ENCODE results near the gene RBMS1.
"Not testable (repeated sequence)": the region's sequence is repeated elsewhere in the genome, so short reads cannot be mapped to it uniquely, and the experiment has no call there.

Gene RBMS1

DNA sequence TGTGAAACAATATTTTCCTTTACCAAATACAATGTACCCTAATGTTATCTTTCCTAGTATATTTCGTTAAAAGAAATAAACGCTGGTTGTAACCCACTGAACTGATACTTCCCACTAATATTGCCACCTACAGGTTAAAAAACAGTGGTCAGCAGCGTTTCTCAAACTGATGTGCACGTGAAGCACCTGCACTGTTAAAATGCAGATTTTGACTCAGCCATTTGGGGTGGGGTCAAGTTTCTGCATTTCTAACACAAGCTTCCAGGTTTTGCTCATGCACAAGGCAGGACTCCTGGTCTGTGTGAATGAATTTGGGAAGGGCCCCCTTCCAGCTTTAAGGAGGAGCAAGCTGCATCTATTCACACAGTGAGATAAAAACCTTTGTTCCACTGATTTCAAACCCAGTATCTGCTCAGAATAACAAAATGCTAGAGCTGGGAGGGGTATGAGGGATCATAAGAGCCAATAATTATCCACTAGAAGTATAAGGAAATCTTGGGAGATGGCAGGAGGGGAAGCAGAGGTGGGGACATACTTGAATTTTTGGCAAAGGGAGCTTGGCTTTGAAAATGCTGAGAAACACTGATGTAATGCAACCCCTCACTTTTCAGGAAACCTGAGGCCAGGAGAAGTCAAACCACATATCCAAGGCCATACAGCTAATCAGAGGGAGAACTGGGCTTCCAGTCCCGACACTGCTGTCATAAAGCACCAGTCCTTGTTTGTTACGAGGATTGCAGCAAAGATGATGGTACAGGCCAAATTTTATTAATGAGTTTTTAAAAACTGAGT, 116.2 kb downstream of the RBMS1 start:
- no peak for DNase-seq

DNA sequence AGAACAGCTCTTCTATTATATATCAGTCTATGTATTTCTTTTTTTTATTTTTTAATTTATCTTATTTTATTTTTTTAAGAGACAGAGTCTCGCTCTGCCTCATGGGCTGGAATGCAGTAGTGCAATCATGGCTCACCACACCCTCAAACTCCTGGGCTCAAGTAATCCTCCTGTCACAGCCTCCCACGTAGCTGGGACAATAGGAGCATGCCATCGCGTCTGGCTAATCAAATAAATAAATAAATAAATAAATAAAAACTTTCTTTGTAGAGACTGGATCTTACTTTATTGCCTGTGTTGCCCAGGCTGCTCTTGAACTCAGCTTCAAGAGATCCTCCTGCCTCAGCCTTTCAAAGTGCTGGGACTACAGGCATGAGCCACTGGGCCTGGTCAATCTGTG, 117.0 kb downstream of the RBMS1 start:
- DNase-seq, result no peak

DNA sequence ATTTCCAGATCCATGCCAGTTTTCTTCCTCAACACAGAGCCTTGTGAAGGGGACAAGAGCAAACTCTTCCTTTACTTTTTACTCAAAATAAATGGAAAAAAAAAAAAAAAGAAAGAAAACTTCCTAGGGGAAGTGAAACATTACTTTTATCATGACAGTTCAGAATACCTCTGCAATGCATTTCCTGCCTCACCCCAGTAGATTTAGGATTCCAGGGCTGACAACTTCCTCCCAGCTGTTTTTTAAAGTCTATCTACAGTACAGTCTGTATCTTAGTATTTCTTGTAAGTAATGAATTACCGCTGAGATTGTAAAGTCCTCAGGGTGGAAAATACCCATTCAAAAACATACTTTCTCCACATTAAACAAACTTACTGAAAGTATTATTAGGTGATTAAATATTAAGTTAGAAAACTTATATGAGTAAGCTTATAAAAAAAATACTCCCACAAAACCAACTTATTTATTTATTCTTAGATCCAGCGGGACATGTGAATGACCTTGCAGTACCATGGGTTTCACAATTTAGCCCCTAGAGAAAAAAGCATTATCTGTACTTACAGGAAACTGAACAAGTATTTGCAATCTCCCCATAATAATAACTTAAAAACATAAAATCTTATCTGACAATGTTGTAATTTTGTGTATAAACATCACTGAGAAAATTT, 117.7 kb downstream of the RBMS1 start:
- DNase-seq, result peak; percentile 68

DNA sequence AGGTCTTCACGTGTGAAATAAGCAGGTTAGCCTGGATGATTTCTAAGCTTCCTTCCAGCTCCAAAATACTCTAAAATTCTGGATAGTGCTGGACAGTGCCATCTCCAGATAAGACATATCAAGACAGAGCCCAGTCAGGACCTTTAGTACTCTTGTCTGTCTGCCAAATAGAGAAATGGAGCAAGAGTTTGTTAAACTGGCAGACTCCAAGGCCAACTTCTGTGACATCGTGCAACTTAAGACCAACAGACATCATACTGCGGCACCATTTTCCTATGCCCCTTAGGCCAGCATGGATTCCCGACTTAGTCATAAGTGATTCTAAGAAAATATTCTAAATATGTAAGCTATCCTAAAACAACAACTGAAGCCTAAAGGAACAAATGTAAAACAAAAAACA, 118.6 kb downstream of the RBMS1 start:
- no peak for DNase-seq

DNA sequence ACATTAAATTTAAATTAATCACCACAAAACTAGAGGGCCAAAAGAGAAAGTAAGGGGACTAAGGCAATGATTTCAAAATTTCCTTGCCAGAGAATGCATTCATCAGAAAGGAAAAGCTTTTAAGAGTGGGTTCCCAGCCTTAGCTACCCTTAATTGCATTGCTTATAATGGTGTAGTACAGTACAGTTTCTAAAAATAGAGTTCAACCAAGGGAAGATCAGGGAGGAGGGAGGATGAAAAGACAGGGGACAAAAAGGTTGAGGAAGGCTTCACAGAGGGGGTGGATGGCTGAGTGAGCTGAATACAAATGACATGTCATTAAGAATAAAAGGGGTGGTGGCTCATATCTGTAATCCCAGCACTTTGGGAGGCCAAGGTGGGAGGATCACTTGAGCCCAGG, 119.9 kb downstream of the RBMS1 start:
- peak; percentile 53 for DNase-seq

DNA sequence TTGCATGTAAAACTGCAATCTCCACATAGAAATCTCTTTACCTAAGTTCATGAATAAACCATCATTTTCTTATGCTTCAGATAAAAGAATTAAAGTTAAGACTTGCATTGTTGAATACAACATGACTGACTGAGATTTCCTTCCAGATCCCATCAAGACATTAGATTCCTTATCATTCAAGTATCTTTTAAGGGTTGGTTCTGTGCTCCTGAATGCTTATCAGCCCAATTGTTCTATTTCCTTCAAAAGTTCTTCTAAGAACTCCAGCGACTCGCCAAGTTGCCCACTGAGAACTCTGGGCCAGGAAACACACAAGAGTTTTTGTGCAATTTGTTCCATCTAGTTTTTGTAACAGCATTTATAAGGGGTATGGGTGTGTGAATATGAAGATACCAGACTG, 120.3 kb downstream of the RBMS1 start:
- no peak for DNase-seq

DNA sequence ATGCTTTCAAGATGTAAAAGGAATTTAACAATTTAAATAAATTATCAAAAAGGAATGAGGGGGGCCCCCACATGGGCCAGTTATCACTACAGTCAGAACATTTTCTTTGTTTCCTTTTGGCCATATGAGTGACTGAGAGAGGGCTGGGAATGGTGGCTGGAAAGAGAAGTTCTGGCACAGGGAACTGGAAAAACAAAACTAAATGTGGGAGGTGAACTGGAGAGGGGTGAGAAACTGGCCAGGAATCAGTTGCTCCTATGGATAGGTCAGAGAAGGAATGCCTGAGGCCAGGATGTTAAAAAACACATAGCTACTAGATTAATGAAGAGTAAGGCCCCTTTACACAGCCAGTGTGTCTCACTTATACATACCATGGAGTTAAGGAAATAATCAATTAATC, 121.0 kb downstream of the RBMS1 start:
- no peak for DNase-seq

DNA sequence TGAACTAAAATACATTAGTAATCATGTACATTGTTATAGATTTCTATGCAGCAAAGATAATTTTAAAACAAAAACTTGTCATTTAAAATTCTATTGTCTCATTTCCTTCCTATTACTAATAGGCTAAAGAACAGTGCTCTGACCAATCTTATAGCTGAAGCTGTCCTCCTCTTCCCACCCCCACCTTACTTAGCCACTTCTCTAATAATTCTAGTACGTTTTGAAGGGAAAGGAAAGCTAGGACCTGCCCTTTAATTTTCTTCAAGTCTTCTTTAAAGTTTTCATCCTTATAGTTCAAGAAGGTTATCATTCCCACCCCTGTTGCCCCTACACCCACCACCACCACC, 121.6 kb downstream of the RBMS1 start:
- peak; percentile 61 for DNase-seq

DNA sequence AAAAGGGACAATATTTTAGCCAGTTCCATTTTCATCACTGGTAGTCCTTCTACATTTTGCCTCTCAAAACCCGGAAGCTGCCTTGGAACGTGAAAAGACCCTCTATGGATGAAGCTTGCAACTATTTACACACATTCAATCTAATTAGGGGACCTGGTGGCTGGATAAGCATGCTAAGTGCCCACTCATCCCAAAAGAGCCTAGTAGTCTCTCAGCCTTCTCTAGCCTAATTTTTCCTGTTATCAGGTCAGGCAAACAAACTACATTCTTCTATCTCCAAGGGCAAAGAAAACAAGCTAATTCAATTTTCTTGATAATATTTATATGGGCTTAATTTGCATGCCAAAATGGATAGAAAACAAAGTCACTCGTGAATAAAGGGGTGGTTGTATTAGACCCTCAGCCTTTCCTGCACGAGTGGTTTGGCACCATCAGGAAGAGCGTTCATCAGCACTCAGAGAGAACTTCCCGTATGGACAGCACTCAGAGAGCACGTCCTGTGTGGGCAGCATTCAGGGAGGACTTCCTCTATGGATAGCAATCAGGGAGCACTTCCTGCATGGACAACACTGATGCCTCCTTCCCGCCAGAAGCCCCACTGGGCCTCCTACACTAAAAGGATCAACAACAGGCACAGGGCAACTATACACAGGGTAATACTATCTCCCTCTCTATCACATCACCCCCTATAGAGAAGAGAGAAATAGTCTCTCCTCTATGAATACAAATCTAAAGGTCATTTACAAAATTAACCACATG, 122.2 kb downstream of the RBMS1 start:
- peak; percentile 73 for DNase-seq

DNA sequence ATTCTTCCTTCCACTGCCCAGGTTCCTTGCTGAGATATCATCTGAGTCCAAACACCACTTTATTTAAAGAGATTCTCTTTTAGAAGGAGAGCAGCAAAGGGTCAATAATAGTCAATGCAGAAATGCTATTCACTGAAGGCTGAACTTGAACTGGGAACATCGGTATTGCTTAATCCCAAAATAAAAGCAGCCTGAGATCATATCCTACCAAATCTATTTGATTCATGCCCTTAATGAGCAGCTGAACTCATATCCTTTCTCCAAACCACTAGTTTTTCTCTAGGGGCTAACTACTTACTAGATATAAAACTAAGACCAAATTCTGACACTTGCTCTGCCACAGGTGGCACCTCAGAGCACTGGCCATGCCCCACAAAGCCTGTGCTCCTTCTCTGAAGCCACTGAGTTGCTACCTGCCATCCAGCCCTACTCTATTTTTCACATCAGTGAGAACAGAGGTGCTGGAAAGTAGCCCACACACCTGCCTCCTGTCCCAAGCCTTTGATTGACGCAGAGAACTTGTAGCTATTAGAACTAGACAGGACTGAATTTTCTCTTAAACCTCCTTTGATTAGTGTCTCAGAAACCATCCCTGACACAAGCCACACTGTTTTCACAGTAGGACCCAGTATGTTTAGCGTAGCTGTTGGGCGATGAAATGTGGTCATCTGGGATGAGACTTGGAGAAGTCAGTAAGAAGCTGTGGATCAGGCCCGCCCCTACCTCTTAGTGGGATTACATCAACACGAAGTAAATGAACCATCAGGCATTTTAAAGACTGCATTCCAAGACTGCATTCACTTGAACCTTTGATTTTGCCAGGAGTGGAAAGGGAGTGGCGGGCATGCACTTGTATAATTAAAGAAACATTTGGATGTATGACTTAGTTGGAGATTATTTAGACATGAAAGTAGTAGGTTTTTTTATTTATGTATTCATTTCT, 124.3 kb downstream of the RBMS1 start:
- peak; percentile 20 for DNase-seq

DNA sequence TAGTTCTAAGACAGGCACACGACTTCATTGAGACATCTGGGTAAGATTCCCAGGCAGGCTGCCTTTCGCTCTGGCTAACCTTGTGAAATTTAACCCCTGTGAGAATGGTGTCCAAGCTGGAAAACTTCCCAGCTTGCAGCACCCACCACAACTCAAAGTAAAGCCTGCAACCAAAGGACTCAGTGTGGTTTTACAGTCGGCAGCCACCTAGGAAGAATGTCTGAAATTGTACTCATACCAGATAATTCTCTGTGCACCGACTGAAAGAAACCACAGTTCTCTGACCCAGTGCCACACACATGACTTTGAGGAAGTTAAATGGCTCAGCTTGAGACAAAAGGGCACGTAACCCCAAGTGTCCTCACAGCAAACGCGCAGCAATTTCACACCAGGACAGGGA, 125.7 kb downstream of the RBMS1 start:
- peak; percentile 85 for DNase-seq

DNA sequence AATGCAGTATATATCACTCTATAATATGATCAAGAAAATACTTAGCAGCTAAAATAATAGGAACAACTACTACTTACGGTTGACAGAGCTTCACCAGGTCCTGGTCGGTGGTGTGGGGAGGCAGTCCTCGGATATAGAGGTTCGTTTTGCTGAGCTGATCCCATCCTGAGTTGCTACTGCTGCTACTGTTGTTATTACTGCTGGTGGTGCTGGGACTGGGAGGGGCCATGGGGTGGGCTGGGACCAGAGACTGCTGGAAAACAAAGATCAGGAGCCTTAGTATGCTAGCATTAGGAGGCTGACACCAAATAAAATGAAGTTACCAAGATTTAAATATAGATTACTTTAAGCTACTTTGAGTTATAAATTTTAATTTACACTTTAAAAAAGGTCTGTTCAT, 126.5 kb downstream of the RBMS1 start:
- DNase-seq, result not testable (repeated sequence)

DNA sequence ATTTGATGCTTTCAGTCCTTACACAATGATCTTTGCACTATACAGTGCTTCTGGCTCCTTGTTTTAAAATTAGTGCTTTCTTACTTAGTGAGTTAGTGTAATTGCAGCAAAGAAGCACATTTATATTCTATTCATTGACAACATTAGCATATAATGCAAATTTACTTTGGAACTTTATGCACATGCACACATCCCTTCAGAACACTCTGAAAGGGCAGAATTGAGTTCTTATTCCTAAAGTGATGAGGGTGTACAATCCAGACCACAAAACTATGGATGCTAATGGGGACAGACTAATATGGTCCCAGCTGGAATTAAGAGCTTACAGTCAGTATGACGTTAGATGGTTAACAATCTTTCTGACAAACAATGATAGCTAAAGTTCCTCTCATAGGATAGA, 127.1 kb downstream of the RBMS1 start:
- no peak for DNase-seq

DNA sequence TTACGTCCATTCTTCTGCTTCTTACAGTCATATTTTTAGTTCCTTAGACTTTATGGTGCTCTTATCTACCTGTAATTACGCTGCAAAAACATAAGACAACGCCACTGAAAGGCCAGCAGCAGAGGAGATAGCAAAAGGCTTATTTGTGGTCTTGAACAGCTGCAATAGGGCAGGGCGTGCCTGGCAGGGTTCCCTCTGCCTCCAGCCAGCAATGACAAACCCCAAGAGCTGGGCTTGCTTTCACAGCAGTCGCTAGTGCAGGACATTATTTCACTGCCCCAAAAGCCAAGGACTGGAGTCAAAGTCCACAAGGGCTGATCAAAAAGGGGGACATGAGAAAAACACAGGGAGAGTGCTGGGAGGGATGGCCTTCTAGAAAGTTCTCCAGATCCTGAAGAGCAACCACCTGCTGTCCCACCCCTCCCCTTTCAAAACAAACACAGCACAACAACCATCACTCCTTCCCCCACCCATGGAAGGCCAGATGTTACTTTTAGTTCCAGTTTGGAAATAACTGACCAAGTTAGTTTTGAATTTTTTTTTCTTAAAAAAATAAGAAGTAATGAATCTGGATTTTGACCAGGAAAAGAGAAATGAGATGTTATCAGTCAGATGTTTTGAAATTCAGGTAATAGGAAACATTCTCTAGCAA, 127.8 kb downstream of the RBMS1 start:
- DNase-seq, result no peak

DNA sequence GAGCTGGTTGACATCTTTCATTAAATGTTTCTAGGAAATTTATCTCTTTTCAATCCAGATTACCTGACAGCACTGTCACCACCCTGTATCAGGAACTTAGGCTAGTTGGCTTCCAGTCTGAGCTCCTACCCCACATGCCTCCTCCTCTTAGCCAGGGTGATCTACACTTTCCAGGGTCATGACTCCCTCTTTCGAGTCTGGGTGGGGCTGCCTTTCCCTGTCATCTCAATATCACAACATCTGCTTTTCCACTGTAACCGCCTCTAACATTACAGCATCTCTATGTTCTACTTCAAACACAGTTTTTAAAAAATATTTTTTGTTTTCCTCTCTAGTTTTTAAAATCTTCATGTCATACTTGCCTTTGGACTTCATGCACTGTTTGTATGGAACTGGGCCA, 129.2 kb downstream of the RBMS1 start:
- peak; percentile 60 for DNase-seq

DNA sequence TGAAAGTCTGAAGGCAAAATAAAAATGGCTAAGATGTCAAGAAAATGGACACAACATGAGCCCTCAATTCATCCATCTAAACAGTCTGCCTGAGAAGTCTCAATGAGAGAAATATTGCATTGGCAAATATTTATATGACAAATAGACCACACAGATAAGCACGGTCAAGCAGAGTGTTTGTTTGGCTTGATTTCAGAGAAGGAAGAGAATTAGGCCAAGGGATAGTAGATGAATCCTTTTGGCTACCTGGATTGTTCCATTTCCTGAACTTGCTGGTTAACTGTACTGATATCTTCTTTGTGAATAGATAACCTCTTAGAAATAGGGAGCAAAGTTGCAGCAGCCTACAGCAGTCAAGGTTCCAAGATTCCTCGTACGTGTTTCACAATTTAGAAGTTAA, 129.6 kb downstream of the RBMS1 start:
- DNase-seq, result no peak

DNA sequence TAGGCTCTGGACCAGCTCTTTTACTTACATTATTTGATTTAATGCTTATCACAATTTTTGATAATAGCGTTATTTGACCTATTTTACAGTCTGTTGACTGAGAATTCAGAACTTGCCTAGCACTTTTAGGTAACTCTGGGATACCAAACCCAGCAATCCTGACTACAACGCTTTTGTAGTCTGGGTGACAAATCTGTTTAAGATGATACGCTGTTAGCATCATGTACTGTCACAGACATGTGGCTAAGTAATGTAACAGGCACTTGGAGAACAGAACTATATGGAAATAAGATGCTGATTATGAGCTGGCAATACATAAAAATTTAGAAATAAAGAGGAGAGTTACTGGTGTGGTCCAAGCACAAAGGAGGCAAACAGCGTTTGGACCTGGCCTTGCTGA, 130.6 kb downstream of the RBMS1 start:
- DNase-seq, result peak; percentile 34

DNA sequence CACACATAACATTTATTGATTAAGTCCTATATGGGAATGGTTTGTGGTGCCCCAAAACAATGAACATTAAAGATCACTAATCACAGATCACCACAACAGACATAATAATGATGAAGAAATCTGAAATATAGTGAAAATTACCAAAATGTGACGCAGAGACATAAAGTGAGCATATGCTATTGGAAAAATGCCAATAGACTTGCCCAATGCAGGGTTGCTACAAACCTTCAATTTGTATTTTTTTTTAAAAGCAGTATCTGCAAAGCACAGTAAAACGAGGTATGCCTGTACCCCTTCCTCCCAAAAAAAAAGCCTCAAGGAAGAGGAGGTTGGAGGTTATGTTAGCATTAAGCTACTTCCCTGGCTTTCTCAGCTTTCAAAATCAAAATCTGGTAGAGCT, 131.1 kb downstream of the RBMS1 start:
- DNase-seq, result peak; percentile 72

DNA sequence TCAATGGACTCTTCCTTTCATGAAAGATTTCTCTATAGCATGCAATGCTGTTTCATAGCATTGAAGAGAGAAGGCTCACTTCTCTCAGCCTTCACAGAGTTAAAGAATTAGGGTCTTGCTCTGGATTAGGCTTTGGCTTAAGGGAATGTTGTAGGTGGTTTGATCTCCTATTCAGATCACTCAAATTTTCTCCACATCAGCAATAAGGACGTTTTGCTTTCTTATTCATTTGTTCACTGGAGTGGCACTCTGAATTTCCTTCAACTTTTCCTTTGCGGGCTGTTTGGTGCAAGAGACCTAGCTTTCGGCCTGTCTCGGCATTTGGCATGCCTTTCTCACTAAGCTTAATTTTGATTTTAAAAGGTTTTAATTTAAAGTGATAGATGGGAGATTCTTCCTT, 131.6 kb downstream of the RBMS1 start:
- no peak for DNase-seq

DNA sequence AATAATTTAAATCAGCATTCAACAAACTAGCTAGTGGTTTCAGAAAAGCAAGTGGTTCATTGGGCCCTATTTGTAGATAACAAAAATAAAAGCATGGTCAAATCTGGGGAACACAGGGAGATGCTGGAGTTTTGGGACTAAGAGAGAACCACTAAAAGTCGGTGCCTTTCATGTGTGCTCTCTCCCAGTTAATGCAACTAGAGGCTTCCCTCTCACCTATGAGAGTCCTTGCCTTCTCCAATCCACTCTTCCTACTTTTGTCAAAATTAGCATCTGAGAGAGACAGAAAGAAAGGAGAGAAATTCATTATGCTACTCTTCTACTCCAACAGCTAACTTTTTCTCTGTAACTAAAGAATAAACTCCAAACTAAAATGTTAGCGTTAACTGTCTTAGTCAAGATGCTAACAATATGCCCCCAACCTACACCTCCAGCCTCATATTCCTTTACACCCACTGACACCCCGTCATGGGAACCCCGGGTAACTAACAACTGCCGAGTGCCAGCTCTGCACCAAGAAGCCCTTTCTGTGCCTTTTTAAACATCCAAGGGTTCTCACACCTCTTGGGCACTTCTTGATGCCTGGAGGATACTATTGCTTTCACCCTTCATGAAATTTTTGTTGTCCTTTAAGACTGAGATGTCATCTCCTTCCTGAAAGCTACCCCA, 133.4 kb downstream of the RBMS1 start:
- no peak for DNase-seq

DNA sequence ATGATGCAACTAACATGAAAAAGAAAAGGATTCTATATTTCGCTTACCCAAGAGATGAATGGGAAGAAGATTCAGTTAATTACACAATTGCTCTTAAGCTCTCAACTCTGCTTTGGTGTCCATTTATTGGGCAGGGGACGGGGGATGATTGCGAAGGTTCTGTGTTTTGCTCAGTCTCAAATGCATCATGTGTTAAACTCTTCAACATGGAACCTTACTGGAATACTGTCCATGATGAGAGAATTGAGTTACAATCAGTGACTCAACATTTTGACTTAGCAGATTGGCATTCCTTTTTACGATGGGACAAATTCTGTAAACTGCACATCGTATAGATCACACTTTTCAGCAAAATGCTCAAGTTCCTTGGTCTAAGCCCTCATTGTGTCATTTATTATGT, 135.6 kb downstream of the RBMS1 start:
- peak; percentile 42 for DNase-seq

DNA sequence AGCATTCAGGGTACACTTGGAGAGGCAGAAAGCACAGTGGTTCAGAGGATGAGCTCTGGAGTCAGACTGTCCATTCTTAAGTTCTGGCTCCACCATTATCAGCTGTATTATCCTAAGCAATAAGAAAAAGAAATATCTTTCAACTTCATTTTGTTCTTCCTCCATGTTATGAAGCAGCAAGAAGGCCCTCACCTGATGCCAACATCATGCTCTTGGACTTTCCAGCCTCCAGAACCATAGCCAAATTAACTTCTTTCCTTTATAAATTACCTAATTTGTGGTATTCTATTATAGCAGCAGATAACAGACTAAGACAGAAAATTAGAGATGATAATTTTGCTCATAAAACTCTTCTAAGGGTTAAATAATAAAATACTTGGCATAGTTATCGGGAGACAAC, 137.1 kb downstream of the RBMS1 start:
- DNase-seq, result no peak

Measured in inflammatory macrophage treated with lipopolysaccharide for 4 hours (primary cell).